ENCODE data around the gene HEXB.

HEXB gene

DNA sequence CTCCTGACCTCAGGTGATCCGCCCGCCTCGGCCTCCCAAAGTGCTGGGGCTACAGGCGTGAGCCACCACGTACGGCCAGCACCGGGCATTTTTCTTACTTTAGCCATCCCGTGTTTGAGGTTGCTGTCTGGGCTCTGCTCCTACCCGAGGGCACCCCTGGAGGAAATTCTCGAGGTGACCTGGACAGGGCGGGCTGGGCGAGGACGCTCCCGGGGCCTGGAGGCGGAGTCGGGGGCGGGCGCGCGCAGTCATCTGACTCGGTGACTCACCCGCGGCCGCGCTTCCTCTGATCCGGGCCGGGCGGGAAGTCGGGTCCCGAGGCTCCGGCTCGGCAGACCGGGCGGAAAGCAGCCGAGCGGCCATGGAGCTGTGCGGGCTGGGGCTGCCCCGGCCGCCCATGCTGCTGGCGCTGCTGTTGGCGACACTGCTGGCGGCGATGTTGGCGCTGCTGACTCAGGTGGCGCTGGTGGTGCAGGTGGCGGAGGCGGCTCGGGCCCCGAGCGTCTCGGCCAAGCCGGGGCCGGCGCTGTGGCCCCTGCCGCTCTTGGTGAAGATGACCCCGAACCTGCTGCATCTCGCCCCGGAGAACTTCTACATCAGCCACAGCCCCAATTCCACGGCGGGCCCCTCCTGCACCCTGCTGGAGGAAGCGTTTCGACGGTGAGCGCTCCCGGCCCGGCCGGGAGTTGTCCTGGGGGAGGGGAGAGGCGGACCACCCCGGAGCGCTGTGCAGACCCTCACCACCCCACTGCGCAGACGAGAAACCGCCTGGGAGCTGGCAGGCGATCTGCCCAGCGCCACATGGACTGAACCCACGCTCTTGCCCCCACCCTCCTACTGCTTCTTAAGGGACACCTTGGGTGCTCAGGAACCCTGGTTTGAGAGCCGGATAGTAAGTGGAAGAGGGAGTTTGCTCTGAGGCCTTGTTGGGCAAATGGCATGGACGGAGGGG is at the start of gene HEXB:
HEXB (plus strand) TSS at position 334 of the 952 bp plus-strand sequence; CDS start at position 362, 28 bp downstream.
- DNase-seq (ENCODE audit: low read depth in 2 of 2), result peak; percentile 82 to 85

DNA sequence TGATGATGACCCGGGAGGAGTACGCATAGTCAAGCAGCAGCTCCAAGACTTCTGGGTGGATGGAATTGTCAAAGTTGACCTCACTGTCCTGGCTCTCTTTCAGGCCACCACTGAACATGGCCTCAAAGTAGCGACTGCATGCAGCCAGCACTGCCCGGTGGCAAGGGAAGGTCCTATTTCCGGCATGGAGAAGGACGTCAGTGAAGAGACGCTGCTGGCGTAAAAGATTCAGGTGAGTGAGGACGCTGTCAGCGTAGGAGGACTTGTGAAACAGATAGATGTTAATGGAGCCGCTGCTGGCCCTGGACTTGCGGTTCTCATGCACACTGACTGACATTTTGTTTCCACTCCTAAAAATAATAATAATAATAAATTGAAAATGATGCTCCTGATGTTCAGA is 48.9 kb upstream of the HEXB start:
- no peak for DNase-seq (ENCODE audit: low read depth in 2 of 2)

DNA sequence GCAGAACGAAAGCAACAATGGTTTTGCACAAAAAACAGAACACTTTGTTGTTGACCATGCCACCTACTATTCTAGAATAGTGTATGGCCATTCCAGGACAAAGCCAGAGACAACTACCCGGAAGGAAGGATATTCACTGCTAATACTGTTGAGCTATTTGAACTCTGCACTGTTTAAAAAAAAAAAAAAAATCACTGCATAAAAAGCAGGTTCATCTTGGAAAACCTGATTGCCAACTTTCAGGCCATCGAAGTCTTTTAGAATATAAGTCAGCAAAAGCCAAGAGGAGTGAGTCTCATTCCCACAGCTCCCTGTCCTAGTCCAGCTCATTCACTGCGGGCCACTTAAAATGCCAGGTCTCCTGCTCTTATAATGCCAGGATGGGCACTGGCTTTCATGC is 48.5 kb upstream of the HEXB start:
- no peak for DNase-seq (ENCODE audit: low read depth in 2 of 2)

DNA sequence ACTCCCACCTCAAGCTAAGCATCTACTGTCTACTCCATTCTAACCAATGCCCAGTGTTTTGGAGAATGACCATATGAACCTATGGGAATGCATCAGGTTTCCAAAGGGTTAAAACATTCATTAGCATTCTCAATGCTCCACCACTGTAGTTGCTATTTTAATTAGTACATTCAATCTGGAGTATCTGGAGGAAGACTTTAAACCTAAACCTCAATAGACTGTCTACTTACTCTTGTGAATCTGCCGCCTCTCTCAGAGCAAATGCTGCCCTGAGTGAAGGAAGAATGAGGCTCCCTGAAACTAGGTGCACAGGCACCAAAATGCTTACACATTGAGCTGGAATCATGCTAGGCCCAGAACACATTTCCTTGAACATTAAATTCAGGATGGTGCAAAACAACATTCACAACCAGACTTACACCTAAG is 46.5 kb upstream of the HEXB start:
- no peak for DNase-seq (ENCODE audit: low read depth in 2 of 2)

DNA sequence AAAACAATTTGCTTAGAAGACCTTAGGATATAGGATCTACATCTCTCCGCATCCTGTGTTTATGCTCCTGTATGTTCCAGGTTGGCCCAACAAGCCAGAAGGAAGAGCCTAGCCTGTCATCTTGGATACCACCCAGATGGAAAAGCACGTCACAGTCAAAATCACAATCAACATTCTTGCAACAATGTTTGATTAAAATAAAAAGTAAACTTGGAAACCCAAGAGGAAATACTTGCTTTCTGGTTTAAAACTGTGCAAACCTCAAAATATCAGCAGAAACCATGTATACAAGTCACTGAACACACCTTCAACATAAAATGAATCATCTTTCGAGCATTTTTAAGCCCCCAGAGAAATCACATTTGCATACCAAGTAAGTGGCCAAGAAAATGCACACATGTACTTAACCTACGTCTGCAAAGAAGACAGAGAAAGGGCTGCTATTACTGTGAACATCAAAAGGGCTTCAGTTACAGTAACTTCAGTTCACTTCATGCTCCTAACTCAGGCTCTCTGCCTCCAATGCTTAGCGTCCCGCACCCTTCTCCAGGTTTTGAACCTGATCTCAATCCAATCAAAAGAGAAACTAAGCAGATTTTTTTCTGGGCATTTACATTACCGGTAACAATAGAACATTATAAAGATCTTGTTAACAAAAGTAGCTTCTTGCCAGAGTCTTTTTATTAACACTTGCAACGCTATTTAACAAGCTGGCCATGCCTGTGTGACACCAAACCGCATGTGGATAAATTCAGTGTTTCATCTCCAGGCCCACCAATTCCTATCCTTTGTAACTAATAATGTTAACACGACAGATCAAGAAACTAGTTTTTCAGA is 45.8 kb upstream of the HEXB start:
- no peak for DNase-seq (ENCODE audit: low read depth in 2 of 2)

DNA sequence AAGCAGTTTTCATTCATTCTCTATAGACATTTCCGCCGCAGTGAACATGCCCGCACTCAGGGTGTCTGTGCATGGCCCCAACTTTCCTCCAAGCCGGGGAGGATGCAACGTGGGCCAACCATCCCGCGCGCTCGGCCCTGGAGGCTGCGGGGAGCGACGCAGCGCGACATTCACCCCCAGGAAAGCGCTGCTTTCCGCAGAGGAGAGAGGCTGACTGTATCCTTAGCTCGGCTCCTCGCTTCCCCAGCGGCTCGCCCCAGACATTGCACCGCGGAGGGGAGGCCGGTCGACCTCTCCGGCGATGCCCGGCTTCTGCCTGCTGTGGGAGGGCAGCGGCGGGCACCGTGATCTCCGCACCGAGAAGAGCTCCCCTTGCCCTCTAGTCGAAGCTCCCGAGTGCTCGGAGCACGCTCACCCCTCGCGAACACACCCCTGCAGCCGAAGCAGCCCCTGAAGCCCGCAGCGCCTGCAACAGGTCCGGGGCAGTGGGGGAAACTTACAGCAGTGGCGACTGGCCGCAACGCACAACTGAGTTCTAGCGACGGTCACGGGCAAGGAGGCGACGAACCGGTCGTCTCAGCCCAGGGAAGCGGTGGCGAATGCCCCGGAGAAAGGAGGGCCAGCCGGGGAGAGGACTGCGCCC is 45.1 kb upstream of the HEXB start:
- DNase-seq (ENCODE audit: low read depth in 2 of 2), result peak in 1 of 2 donors; percentile 4

DNA sequence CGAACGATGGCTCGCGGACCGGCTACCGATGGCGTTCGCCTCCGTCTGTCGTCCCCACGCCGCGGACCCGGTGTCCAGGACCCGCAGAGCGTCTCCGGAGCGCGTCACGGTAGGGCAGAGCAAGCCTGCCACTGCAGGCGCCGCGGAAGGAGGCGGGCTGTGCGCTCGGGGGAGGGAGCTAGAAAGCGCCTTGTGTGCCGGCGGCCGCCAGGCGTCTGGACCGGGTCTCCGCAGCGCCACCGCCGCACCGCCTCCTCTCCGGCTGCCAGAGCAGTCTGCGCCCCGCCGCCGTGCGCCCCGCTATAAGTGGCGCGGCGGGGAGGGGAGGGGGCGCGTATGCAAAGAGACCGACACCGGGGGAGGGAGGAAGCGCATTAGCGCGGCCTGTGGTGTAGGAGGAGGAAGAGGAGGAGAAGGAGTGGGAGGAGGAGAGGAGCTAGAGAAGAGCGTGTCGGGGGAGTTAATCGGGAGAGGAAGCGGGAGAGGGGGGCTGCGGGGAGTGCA is 44.5 kb upstream of the HEXB start, which contains the start of gene ENC1:
ENC1 (minus strand) TSS at position 279 of the 504 bp plus-strand sequence. CDS start 4,243 bp downstream, outside the sequence.
- peak; percentile 63 to 69 for DNase-seq (ENCODE audit: low read depth in 2 of 2)

DNA sequence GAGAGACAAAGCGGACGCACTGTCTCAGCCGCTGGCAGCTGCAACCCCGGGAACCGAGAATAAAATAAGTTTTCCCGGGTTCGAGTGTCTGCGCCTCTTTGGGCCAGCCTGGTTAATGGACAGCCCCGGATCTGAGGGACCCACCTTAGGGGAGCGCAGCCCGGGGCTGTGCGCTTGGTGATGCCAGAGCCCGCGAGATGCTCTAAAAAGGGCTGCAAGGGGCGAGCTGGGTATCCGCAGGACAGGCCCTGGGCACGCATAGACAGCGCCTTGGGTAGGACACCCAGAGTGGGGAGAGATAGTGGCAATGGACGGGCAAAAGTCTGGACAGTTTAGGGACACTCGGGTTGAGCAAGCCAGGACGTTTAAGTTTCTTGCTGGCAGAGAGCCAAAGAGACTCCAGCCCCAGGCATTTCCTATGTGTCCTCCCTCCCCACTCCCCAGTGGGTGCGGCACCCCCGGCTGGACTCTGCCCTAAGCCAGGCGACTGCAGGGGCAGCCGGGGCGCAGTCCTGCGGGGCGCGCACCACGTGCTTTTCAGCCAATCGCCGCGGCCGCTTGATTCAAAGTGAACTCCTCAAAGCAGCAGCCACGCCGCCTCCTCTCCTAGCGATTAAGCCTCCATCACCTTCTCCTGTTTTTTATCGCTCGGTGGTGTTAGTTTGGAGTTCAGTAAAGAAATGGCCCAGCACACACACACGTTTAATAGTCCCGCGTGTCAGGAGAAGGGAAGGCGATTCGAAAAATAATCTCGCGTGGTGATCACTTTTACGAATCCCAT is 43.9 kb upstream of the HEXB start:
- peak in 1 of 2 donors; percentile 20 for DNase-seq (ENCODE audit: low read depth in 2 of 2)

DNA sequence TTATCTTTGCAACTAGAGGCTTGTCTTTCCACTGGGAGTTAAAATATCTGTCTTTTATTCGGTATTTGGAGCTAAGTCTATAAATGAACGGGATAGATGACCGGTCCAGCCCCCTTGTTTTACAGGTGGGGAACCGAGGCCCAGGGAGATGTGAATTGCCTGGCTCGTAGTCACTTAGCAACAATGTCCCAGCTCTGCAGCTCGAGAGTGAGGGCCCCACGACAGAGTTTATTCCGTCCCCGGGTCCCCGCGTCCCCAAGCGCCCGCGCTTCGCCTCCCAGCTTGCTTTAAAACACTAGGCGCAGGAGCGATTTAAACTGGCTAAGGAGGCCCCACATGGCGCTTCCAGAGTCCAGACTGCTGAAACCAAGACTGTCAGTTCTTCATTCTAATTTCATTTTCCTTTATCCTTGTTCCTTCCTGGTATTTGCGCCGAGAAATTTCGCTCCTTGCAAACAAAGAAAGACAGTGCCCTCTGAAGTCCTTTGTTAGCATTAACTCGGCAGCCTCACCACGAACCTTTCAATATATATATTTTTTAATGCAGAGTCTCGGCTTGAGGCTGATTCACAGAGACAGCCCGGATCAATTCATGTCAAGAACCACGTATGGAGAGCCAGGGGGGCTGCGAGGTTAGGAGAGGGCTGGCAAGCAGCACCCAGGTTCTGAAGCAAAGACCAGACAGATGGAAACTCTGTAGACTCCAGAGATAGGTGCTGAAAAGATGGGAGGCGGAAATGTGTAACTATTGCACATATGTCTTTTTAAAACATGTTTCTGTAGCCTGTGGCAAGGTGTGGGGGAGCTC is 43.1 kb upstream of the HEXB start:
- no peak for DNase-seq (ENCODE audit: low read depth in 2 of 2)

DNA sequence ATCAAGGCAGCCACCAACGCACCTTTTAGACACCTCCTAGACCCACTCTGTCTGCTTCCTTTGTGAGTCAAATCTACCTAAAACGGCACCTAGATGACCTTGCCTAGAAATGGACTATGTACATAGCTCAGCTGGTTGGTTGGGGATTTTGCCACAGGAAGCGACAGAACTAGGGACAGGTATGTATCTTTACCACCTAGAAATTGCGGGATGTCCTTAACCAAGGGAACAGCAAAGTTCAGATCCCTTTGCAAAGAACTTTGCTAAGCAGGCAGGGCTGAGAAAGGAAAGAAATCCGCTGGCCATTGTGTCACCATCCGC is 42.5 kb upstream of the HEXB start:
- DNase-seq (ENCODE audit: low read depth in 2 of 2), result no peak

DNA sequence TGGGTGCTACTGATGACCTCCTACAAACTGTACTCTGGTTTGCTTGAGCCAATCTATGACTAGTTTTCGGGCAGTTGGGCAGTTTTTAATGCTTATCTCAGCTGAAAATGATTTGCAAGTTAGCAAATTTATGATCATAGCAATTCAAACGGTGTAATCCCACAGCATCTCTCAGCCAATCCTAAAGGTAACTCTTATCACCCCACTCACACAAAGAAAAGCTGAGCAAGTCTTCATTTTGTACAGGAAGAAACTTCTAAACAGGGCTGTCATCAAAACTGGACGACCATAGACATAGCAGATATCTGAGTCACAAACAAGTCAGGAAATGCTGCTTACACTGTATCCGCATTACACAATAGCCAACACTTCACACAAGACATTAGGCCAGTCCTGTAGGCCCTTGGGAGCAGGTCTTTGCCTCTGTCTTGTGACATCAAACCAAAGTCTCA is 41.9 kb upstream of the HEXB start:
- DNase-seq (ENCODE audit: low read depth in 2 of 2), result no peak

DNA sequence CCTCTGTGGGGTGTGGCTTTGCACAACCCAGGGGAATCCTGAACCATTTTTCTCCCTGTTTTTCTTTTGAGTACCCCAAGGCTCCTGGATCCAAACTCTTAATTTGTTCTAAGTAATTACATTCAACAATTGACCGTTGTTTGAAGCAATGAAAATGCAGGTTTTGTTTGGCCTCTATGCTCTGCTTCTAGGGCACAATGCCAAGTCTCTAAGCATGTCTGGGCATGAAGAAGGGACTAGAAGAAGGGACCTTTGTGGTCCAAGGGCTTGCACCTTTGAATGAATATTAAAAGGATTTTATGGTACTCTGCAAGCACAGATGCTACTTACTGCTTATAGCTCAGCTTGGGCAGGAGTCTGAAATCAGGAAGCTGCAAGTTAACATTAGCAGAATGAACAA is 37.9 kb upstream of the HEXB start:
- DNase-seq (ENCODE audit: low read depth in 2 of 2), result no peak

DNA sequence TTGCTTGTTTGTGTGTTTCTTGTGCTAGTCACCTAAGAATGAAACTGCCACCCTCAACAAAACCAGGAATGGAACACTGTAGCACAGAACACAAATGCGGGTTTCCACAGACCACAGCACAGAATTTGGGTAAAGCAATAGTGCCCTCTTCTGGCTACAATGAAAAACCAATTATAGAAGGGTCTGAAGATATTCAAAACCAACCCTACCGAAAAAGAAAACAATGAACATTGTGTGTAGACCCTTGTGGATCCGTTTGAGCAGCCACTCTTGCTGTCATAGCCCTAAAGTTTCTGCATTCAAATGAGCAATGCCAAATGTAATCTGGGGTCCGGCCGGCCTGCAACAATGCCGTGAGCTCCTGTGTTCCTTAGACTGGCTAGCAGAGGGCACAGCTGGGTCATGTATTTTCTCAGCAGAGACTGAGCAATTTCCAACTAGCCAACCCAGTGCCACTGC is 36.2 kb upstream of the HEXB start:
- DNase-seq (ENCODE audit: low read depth in 2 of 2), result no peak

DNA sequence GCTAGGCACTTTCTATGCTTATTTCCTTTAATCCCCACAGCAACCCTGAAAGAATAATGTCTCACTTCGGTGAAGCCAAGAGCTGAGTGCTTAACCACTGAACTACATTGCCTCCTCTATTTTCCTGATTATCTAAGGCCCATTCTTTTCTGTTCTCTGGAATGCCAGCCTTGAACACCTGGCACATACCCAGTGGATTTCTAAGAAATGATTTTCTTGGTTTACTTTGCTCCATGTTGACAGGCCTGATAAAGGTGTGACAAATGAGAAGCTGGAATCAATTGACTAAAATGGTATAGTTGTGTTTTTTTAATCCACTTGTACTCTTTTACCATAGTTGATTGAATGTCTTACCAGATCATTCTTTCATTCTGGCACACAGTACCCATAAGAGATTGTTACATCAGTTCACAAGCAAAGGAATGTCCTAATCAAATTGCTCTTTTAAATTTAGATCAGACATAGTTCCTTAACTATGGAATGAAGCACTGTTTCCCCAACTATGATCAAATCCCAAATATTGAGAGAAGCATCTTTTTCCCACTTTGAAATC is 35.5 kb upstream of the HEXB start:
- no peak for DNase-seq (ENCODE audit: low read depth in 2 of 2)

DNA sequence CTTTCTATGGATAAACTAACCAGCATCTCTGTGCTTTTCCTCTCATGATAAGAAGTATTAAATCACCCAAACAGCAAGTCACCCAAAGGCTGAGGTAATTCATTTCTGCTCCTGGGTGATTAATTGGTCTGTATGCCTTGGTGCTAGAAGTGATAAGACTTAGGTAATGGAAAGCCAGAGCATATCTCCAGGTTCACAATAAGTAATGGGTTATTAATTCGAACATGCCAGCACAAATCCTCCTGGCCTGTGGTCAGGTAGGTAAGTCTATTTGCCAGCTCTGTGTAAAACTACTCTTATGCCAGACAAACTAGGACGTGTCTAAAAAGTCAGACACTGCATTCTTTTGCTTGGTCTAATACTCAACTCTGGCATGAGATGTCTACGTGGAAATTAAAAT is 33.3 kb upstream of the HEXB start:
- no peak for DNase-seq (ENCODE audit: low read depth in 2 of 2)

DNA sequence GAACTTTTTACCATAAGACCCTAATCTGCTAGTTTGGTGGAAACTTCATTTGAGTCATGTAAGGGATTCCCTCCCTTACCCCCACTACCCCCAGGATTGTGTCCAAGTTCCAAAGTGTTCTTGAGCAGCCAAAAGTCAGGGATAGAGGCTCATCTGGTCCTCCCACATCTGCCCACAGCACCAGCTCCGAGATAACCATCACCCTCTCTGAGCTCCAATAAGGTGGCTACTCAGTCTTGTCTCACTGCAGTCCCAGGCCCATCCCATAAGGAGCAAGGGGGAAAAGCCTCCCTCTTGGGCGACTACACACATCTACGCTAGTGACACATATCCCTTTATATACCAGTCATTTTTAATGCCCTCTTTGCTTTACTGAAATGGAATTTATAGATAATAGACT is 32.5 kb upstream of the HEXB start:
- DNase-seq (ENCODE audit: low read depth in 2 of 2), result no peak

DNA sequence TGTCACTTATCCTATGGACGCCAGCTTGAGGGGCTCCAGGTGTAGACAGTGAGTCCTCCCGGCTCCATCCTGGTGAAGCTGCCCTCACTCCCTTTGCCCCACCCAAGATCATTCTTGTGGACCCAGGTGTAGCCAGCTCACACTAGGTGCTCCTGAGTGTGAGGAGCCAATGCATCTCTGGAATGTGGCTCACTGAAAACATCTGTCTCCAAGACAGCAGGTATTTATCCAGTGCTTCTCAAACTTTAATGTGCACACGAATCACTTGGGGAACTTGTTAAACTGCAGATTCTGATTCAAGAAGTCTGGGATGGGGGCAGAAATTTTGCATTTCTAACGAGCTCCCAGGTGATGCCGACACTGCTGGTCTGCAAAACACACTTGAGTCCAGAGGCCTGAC is 31.0 kb upstream of the HEXB start:
- no peak for DNase-seq (ENCODE audit: low read depth in 2 of 2)

DNA sequence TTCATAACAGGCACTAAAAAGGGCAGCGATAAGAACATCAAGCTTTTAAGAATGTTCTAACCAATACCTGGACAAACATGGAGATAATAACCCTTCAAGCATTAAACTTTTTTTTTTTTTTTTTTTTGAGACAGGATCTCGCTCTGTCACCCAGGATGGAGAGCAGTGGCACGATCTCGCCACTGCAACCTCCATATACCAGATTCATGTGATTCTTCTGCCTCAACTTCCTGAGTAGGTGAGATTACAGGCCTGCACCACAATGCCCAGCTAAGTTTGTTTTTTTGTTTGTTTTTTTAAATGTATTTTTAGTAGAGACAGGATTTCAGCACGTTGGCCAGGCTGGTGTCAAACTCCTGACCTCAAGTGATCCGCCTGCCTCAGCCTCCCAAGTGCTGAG is 29.8 kb upstream of the HEXB start:
- DNase-seq (ENCODE audit: low read depth in 2 of 2), result no peak

DNA sequence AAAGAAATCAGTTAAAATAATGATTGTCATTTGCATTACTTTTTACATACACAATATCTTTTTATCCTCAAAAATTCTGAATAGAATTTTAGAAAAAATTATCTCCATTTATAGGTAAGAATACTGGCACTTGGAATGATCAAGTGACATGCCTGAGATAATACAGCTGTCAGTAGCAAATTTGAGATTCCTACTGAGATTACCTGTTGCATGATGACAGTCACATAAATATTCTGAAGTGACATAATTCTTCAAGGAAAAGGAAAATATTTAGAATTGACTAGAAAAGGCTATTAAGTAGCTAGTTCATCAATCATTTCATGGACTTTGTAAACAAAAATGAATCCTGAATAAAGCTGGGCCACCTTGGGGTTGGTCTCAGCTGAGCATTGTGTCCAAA is 29.3 kb upstream of the HEXB start:
- DNase-seq (ENCODE audit: low read depth in 2 of 2), result no peak

DNA sequence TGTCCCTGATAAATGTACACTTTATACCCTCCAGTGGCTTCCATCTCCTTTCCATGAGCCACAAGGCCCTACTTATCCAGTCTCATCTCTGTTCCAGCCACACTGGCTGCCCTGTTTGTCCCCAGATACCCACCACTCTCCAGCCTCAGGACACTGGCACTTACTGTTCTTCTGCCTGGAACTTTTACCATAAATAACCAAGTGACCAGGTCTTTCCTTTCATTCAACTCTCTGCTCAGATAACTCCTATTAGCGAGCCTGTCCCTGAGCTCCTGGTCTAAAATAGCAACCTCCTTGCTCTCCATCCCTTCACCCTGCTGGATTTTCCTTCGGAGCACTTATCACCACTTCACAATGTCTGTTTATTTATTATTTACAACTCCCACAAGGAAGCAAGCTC is 27.9 kb upstream of the HEXB start:
- no peak for DNase-seq (ENCODE audit: low read depth in 2 of 2)

Data from stimulated activated CD8-positive, alpha-beta memory T cell treated with anti-CD3 and anti-CD28 coated beads, Interleukin-15, amount 100 ng/mL, for 48 hours (primary cell).